Epithelial cell of proximal tubule (primary cell): ENCODE results near the gene TNK1. TPM values are rescaled to one million over a fixed set of nuclear protein-coding genes. Genes with fewer than 3 reads are reported as not detected.

ENCODE experiments used
- DNase-seq: peaks from one replicate; pipeline ENCODE4 v3.0.0-alpha.2; 2011; ENCODE audit warnings: low read depth
- H3K4me3 ChIP-seq: 2 replicates; pipeline ENCODE4 v1.5.1; 2011; ENCODE audit warnings: low read depth, mild to moderate bottlenecking, low read length
- CTCF ChIP-seq: conservative IDR thresholded peaks from 2 replicates; pipeline ENCODE4 v1.5.1; 2012; ENCODE audit warnings: low read depth, mild to moderate bottlenecking, low read length
- total RNA-seq: library from RNA; depleted of rRNA; stranded (reverse); fragments of >200 nt; gene quantifications from 2 replicates; pipeline ENCODE4 v1.2.3, GENCODE V29; 2015

TNK1 gene
- total RNA-seq, 1 donor from 2014 or later = 5.4 TPM

- no peak for TF ChIP-seq CTCF
- H3K4me3 ChIP-seq = no peak overlapping the region
- DNase-seq = no peak
Measured at GRCh38 chr17:7408252-7408727, 27.4 kb downstream of the TNK1 start.

- DNase-seq = no peak
- H3K4me3 ChIP-seq = no peak overlapping the region
- TF ChIP-seq CTCF = no peak
Measured at GRCh38 chr17:7408863-7409262, 28.0 kb downstream of the TNK1 start.

- TF ChIP-seq CTCF = no peak
- H3K4me3 ChIP-seq = no peak overlapping the region
- DNase-seq = no peak
Measured at GRCh38 chr17:7409716-7410115, 28.8 kb downstream of the TNK1 start.

- TF ChIP-seq CTCF = no peak
- no peak for DNase-seq
- no peak overlapping the region for H3K4me3 ChIP-seq
Measured at GRCh38 chr17:7410634-7411426, 29.9 kb downstream of the TNK1 start.

- no peak overlapping the region for H3K4me3 ChIP-seq
- no peak for TF ChIP-seq CTCF
- no peak for DNase-seq
Measured at GRCh38 chr17:7411427-7411750, 30.5 kb downstream of the TNK1 start.

- H3K4me3 ChIP-seq = no peak overlapping the region
- DNase-seq = no peak
- TF ChIP-seq CTCF = no peak
Measured at GRCh38 chr17:7413346-7413985, 32.6 kb downstream of the TNK1 start.
